Karpas-422 (cell line): ENCODE data around the gene FAM13A. TPM values are rescaled to one million over a fixed set of nuclear protein-coding genes. Genes with fewer than 3 reads are reported as not detected.

Source experiments
- DNase-seq: peaks from one replicate; pipeline ENCODE4 v3.0.0-alpha.2; 2015
- H2AFZ ChIP-seq: fragments of 200-600 bp; sonication (generic); 2 replicates; pipeline ENCODE4 v1.6.1; 2014; ENCODE audit warnings: antibody characterized with exemption, low read length, mixed read lengths
- H3K27ac ChIP-seq: fragments of 200-600 bp; sonication (generic); 2 replicates; pipeline ENCODE4 v1.5.1; 2014; ENCODE audit warnings: mild to moderate bottlenecking, low read length, moderate library complexity
- H3K27me3 ChIP-seq: fragments of 200-600 bp; sonication (generic); 2 replicates; pipeline ENCODE4 v1.6.1; 2014; ENCODE audit warnings: low read length, mixed read lengths
- H3K36me3 ChIP-seq: fragments of 200-600 bp; sonication (generic); 2 replicates; pipeline ENCODE4 v1.6.1; 2014; ENCODE audit warnings: low read length, mixed read lengths; ENCODE audit not compliant: insufficient read depth
- H3K4me1 ChIP-seq: fragments of 200-600 bp; sonication (generic); 2 replicates; pipeline ENCODE4 v1.6.1; 2014; ENCODE audit warnings: mild to moderate bottlenecking, low read length, mixed read lengths
- H3K4me2 ChIP-seq: fragments of 200-600 bp; sonication (generic); 2 replicates; pipeline ENCODE4 v1.6.1; 2014; ENCODE audit warnings: low read length, low read depth, mild to moderate bottlenecking; ENCODE audit not compliant: poor library complexity, severe bottlenecking
- H3K4me3 ChIP-seq: fragments of 200-600 bp; sonication (generic); 2 replicates; pipeline ENCODE4 v1.5.1; 2014; ENCODE audit warnings: mild to moderate bottlenecking, antibody characterized with exemption, low read length, mixed read lengths
- H3K79me2 ChIP-seq: fragments of 200-600 bp; sonication (generic); 2 replicates; pipeline ENCODE4 v1.6.1; 2014; ENCODE audit warnings: mild to moderate bottlenecking, low read length, mixed read lengths
- H3K9ac ChIP-seq: fragments of 200-600 bp; sonication (generic); 2 replicates; pipeline ENCODE4 v1.6.0; 2014; ENCODE audit warnings: low read length
- H3K9me2 ChIP-seq: fragments of 200-600 bp; sonication (generic), shearing (Covaris generic); replicated peaks from 2 replicates; pipeline ENCODE4 v1.6.0; 2014; ENCODE audit warnings: mild to moderate bottlenecking, low read length, moderate library complexity; ENCODE audit not compliant: insufficient read depth
- H3K9me3 ChIP-seq: fragments of 300-700, 200-600 bp; sonication (generic); 2 replicates; pipeline ENCODE4 v1.6.1; 2014; ENCODE audit warnings: low read length, mixed read lengths
- H4K20me1 ChIP-seq: fragments of 200-600 bp; sonication (generic); 2 replicates; pipeline ENCODE4 v1.6.1; 2014; ENCODE audit warnings: mild to moderate bottlenecking, antibody characterized with exemption, low read length, low read depth; ENCODE audit not compliant: insufficient read depth
- total RNA-seq: library from RNA; depleted of rRNA; stranded (reverse); fragments of >200 nt; shearing (Covaris generic); gene quantifications from 2 replicates; pipeline ENCODE4 v1.2.3, GENCODE V29; 2014; ENCODE audit warnings: low replicate concordance

FAM13A gene
- total RNA-seq, 1 experiment from 2014 or later = 0.30 TPM

DNA sequence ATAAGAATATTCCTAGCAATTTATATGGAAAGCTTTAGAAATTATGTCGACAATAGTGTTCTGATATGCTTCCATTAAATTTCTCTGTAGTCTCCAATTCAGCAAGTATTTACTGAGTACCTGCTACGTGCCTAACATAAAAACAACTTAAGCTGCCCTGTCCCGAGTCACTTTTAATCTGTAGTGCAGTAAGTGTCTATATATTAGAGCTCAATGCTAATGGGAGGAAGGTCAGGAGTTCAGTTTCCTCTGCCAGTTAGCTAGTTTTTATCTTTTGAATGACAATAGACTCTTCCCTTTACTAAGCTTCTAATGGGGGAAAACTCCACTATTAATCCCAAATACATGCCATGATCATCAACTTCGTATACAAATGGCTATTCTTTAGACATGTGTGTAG is 240.6 kb downstream of the FAM13A start:
- Histone ChIP-seq H3K9me2 (no peaks in the 10 kb centered on the region), H3K79me2 (no peaks in the 10 kb centered on the region), H4K20me1 (no peaks in the 10 kb centered on the region), H3K4me1 (no peaks in the 10 kb centered on the region), H2AFZ (no peak overlapping the region), H3K27ac (no peak overlapping the region), H3K9me3 (no peaks in the 10 kb centered on the region), H3K9ac (no peak overlapping the region), H3K36me3 (no peaks in the 10 kb centered on the region), H3K27me3 (no peaks in the 10 kb centered on the region), H3K4me3 (no peak overlapping the region), H3K4me2 (no peak overlapping the region)
- no peak for DNase-seq

GRCh38 chr4:88814043-88814617 is 242.9 kb downstream of the FAM13A start:
- Histone ChIP-seq H4K20me1 (no peaks in the 10 kb centered on the region), H2AFZ (no peak overlapping the region), H3K79me2 (no peaks in the 10 kb centered on the region), H3K9me3 (no peaks in the 10 kb centered on the region), H3K9me2 (no peaks in the 10 kb centered on the region), H3K27me3 (no peaks in the 10 kb centered on the region), H3K4me2 (no peak overlapping the region), H3K9ac (no peak overlapping the region), H3K36me3 (no peaks in the 10 kb centered on the region), H3K4me1 (no peaks in the 10 kb centered on the region), H3K4me3 (no peak overlapping the region), H3K27ac (no peak overlapping the region)
- peak; percentile 56 for DNase-seq

DNA sequence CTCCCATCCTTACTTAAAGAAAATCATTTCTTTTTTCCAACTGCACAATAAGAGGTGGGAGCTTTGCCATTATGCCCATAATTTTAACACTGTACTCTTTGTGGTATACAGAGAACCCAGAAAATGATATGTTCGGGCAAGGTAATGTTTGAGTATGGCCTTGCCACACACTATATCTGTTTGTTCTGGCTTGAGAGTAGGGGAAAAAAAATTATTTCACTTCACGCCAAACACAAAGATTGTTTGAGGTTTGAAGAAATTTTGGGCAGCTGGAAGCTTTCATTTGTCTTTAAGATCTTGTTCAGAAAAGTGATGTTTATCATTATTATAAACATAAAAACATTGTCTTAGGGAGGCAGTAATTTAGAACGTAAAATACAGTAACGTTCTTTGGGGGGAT is 244.0 kb downstream of the FAM13A start:
- Histone ChIP-seq H2AFZ (no peak overlapping the region), H3K79me2 (no peaks in the 10 kb centered on the region), H3K9me3 (no peaks in the 10 kb centered on the region), H3K4me3 (no peak overlapping the region), H3K27ac (no peak overlapping the region), H3K9ac (no peak overlapping the region), H3K4me2 (no peak overlapping the region), H3K36me3 (no peaks in the 10 kb centered on the region), H4K20me1 (no peaks in the 10 kb centered on the region), H3K27me3 (no peaks in the 10 kb centered on the region), H3K9me2 (no peaks in the 10 kb centered on the region), H3K4me1 (no peaks in the 10 kb centered on the region)
- no peak for DNase-seq

DNA sequence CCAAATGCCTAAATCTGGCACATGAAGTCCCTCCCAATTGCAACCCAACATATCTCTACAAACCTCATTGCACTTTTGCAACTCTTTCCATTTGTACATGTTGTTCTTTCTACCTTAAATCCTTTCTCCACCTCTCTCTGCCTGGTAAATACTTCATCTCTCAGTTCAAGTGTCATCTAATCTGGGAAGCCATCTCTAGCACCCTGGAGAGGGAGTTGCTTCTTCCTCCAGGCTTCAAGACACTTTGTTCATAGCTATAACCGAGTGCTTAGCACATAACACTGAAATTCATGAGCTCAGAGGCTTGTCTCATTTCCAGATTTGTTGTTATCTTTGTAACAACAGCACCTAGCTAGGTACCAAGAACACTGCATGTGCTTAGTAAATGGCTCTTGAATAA is 244.6 kb downstream of the FAM13A start:
- Histone ChIP-seq H3K79me2 (no peaks in the 10 kb centered on the region), H3K27ac (no peak overlapping the region), H3K9me3 (no peaks in the 10 kb centered on the region), H3K4me2 (no peak overlapping the region), H4K20me1 (no peaks in the 10 kb centered on the region), H3K4me1 (no peaks in the 10 kb centered on the region), H3K27me3 (no peaks in the 10 kb centered on the region), H3K9me2 (no peaks in the 10 kb centered on the region), H3K36me3 (no peaks in the 10 kb centered on the region), H2AFZ (no peak overlapping the region), H3K9ac (no peak overlapping the region), H3K4me3 (no peak overlapping the region)
- DNase-seq = no peak

DNA sequence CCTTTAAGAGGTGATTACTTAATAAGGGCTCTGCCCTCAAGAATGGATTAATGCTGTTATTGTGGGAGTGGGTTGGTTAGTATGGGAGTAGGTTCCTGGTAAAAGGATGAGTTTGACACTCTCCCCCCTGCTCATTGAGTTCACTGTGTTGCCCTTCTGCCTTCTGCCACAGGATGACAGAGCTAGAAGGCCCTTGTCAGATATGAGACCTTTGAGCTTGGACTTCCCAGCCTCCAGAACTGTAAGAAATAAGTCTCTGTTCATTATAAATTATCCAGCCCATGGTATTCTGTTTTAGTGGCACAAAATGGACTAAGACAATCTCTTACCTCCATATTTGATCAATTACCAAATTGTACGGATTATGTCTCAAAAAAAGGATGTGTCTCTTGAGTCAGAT is 245.1 kb downstream of the FAM13A start:
- no peak overlapping the region for H3K27ac ChIP-seq
- H3K9me2 ChIP-seq = no peaks in the 10 kb centered on the region
- no peaks in the 10 kb centered on the region for H3K36me3 ChIP-seq
- no peaks in the 10 kb centered on the region for H4K20me1 ChIP-seq
- H3K4me3 ChIP-seq = no peak overlapping the region
- DNase-seq = no peak
- no peak overlapping the region for H3K9ac ChIP-seq
- no peak overlapping the region for H3K4me2 ChIP-seq
- H2AFZ ChIP-seq = no peak overlapping the region
- no peaks in the 10 kb centered on the region for H3K9me3 ChIP-seq
- H3K4me1 ChIP-seq = no peaks in the 10 kb centered on the region
- no peaks in the 10 kb centered on the region for H3K27me3 ChIP-seq
- no peaks in the 10 kb centered on the region for H3K79me2 ChIP-seq

- DNase-seq = no peak
- no peaks in the 10 kb centered on the region for H4K20me1 ChIP-seq
- no peak overlapping the region for H3K27ac ChIP-seq
Measured at GRCh38 chr4:88810325-88810724, 246.7 kb downstream of the FAM13A start.

DNA sequence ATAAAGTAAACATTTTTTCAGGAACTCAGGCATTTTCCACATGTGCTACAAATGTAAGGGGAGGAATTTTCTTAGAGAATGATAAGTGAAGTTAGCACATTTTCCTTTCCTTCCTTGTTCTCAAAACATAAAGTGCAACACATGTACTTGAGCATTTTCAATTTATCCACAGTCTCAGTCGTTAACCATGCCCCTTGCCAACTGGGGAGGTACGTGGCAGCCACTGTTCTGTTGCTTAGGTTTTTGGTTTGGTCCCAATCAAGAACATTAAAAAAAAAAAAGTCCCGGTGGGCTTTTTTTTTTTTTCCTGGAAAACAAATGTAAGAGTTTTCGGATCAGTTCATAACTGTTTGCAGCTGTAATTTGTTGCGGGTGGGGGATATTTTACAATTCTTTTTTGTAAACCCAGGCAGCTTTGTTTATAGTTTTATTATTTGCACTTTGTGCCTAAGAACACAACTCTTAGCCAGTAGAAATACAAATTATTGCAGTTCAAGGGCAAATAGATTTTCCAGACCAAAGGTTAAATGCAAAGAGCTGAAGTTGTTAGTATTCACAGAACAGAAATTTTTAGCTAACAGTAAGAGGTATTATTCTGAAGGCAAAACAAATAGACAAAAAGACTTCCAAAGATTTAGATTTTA is 247.3 kb downstream of the FAM13A start:
- Histone ChIP-seq H3K79me2 (no peaks in the 10 kb centered on the region), H3K4me3 (no peak overlapping the region), H4K20me1 (no peaks in the 10 kb centered on the region), H3K4me1 (no peaks in the 10 kb centered on the region), H3K9me2 (no peaks in the 10 kb centered on the region), H3K27me3 (no peaks in the 10 kb centered on the region), H2AFZ (no peak overlapping the region), H3K27ac (no peak overlapping the region), H3K9ac (no peak overlapping the region), H3K4me2 (no peak overlapping the region), H3K36me3 (no peaks in the 10 kb centered on the region), H3K9me3 (no peaks in the 10 kb centered on the region)
- no peak for DNase-seq

More at GRCh38 chr4:88810325-88810724, 246.7 kb downstream of the FAM13A start:
- Histone ChIP-seq H2AFZ (no peak overlapping the region), H3K4me1 (no peaks in the 10 kb centered on the region), H3K9me3 (no peaks in the 10 kb centered on the region), H3K36me3 (no peaks in the 10 kb centered on the region), H3K79me2 (no peaks in the 10 kb centered on the region), H3K4me3 (no peak overlapping the region), H3K9me2 (no peaks in the 10 kb centered on the region), H3K4me2 (no peak overlapping the region), H3K27me3 (no peaks in the 10 kb centered on the region), H3K9ac (no peak overlapping the region)

- DNase-seq = no peak
- Histone ChIP-seq H3K9me2 (no peaks in the 10 kb centered on the region), H3K27me3 (no peaks in the 10 kb centered on the region), H3K9me3 (no peaks in the 10 kb centered on the region), H2AFZ (no peak overlapping the region), H3K4me3 (no peak overlapping the region), H4K20me1 (no peaks in the 10 kb centered on the region), H3K79me2 (no peaks in the 10 kb centered on the region), H3K36me3 (no peaks in the 10 kb centered on the region), H3K27ac (no peak overlapping the region), H3K9ac (no peak overlapping the region), H3K4me1 (no peaks in the 10 kb centered on the region), H3K4me2 (no peak overlapping the region)
Measured at GRCh38 chr4:88809101-88809500, 247.9 kb downstream of the FAM13A start.
